ENCODE results near the gene SKIC3.

Gene SKIC3

DNA sequence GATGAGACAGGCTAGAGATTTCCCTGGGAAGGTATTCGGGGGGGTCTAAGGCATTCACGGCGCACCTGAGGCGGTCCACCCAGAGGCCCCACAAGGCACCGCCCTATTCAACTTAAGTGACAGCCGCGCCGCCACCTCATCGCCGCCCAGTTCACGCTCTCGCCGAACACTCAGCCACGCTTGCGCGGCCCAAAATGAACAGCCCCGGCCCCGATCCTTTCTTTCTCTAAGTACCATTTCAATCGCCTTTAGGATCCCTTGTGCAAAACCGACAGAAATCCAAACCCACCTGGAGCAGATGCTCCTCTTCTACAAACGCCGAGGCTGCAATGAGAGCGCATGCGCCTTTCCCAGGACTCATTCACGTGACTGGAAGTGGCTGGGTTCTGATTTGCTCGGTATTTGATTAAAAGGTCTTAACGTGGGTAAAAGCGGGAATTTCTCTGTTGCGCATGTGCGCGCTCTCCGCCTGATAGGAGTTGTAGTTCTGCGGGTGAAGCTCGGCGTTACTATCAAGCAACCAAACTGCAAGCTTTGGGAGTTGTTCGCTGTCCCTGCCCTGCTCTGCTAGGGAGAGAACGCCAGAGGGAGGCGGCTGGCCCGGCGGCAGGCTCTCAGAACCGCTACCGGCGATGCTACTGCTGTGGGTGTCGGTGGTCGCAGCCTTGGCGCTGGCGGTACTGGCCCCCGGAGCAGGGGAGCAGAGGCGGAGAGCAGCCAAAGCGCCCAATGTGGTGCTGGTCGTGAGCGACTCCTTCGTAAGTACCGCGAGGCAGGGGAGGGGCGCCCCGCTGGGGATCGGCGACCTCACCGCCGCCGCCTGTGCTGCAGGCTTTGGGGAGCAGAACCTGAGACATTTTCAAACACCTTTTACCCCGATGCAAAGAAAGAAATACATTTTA lies at the start of gene SKIC3, which contains the start of gene ARSK:
Gene SKIC3, minus strand, starts transcription at position 331 of the 902 bp plus-strand sequence. CDS start 7,827 bp downstream, outside the sequence.
Gene ARSK, plus strand, starts transcription at position 455 of the 902 bp plus-strand sequence. Its CDS starts 178 bp downstream, at position 633.
- peak; percentile 97 for DNase-seq

DNA sequence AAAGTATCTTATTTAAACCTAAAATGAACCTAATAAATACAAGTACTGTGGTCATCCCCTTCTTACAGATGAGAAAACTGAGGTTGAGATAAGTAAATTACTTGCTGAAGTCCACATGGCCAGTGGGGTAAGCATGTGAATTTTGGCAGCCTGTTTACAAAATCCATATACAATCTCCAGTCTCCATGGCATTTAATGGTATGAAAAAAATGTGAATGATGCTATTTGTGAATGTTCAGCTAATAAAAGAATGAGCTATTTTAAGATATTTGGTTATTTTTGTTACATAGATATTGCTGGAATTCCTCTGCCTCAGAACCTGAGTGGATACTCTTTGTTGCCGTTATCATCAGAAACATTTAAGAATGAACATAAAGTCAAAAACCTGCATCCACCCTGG lies 45.8 kb upstream of the SKIC3 start:
- DNase-seq = no peak

DNA sequence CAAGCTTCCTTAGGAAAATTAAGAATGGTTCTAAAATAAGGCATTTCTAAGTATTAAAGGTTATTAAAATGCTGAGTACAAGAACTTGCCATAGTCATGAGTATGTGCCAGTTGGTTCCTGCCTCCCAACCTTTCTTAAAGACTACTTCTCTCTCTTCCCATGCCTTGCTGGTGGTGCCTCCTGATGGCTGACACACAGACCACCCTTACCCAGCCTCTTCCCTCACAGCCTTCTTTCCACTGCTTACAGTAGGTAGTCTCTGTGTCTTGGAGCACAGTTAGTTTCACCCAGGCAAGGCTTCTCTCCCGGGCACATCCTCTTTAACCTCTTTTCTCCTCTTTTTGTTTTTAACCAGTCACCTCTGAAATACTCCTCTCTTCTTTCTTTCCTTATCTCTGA lies 44.5 kb upstream of the SKIC3 start:
- no peak for DNase-seq

DNA sequence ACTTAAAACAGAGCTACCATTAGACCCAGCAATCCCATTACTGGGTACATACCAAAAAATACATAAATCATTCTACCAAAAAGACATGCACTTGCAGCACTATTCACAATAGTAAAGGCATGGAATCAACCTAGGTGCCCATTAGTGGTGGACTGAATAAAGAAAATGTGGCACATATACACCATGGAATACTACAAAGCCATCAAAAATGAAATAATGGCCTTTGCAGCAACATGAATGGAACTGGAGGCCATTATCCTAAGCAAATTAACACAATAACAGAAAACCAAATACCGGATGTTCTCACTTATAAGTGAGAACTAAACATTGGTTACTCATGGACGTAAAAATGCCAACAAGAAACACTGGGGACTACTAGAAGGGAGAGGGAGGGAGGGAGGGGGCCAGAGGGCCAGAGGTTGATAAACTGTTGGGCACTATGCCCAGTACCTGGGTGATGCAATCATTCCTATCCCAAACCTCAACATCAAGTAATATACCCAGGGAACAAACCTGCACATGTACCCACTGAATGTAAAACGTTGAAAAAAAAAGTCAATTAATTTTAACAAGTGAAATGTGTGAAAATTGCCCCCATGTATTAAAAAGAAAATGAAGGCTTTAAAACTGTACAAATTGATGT lies 40.6 kb upstream of the SKIC3 start:
- DNase-seq = no peak

DNA sequence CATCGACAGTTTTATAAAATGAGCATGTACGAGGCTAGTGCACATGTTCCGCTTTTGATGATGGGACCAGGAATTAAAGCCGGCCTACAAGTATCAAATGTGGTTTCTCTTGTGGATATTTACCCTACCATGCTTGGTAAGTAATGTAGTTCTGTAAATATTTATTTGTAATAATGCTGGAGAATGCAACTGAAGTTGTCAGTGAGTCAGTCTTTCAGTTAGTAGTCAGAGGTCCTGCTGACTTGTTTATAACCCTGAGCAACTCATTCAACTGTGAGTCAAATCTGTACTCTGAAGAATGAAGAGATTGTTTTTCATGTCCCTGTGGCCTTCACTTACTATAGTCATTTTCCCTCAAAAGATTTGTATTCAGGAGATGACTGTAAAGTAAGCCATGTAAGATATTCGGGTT lies 36.7 kb upstream of the SKIC3 start:
- no peak for DNase-seq

DNA sequence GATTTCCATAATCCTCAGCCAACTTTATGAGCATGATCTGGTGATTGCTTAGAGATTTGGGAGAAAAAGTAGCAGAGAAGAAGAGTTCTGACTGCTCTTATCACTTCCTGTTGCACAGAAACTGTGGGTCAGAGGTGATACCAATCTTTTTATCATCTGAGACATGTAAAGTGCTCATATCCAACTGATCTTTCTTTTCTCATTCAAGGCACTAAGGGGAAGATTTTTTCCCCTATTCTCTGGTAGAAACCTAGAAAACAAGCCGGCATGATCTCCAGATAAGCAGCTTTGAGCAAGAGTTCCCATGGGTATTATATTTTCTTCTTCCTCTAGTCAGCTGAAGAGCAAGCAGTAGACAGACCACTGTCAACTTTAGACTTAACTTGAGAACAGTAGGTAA lies 36.1 kb upstream of the SKIC3 start:
- no peak for DNase-seq

DNA sequence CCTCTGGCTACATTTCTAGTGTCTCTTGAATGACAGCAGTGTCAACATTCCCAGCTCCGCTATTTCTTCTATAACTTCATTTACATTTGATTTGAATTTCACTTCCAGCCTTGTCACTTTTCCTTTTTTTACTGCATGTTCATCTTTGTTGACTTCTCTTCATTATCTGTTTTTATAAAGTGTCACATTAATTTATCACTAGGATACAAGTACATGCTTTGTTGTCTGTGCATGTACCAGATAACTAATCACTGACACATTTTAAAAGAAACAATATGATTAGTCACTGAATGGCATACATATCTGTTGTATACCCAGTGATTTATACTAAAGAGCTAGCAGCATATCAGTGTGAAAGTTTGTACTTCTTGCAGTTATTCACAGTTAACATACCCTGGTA lies 29.2 kb upstream of the SKIC3 start:
- no peak for DNase-seq

DNA sequence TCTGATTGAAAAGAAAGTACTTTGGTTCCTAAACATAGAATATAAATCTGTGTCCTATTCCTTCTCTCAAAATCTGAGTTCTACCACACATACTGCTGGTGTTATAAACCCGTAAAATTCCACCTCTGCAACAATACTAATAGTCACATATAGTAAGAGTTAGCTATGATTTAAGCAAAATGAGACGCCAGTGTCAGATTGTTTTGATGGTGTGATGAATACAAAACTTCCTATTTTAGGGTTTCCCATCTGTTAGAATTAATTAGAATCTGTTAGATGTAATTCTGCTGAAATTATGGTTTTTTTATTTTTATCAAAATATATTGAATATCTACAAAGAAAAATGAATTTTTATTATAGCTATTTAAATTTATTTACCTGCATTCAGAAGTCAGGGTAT lies 26.8 kb upstream of the SKIC3 start:
- DNase-seq = no peak

DNA sequence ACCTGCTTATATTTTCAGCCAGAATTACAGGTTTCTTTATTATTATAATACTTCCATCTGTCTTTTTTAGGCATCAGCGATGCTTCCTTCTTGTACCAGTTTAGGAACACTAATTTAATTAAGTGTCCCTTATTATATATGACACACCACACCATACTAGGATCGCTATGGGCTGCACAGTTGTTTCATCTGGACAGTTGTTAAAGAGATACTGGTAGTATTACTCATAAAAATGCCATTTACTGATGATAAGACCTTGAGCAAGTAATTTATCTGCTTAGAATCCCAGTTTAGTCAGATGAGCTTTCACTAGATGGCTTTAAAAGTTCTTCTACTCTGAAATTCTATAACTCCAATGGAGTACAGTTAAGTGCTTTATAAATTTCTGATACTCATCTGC lies 17.2 kb upstream of the SKIC3 start:
- no peak for DNase-seq

DNA sequence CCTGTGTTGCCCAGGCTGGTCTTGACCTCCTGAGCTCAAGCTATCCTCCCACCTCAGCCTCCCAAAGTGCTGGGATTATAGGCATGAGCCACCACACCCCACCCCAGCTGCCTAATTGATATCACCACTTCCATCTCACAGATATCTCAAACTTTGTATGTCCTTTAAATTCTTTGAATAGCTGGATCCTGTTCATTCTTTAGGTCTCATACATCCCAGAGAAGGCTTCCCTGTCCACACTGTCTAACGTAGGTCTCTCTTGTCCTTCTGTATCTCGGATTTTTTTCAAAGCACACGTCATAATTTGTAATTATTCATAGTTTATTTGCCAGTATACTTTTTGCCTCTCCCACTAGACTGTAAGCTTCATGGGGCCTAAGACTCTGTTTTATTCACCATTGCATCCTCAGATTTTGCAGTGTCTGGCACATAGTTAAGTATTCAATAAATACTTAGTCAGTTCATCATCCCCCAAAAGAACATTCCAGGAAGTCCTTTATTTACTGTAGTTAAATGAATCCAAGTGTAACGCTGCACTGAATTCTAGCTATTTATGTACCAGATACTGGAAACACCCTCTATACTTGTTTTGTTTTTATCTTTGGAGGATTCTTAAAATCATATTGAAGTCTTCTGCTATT lies 10.6 kb upstream of the SKIC3 start:
- no peak for DNase-seq

DNA sequence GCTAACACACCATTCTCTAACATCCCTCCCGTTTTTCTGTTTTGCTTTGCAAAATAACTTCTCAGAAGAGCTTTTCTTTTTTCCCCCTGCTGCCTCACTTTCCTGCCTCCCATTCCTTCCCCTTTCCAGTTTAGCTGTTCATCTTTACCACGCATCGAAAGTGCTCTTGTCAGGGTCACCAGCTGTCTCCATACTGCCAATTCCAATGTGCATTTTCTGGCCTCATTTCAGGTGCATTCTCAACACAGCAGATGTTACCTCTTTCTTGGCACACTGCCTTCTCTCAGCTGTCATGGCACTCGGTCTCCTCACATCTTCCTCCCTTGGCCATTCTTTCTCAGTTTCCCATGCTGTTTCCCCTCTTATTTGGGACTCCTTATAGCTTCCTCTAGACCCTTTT lies 9.7 kb upstream of the SKIC3 start:
- DNase-seq = no peak

DNA sequence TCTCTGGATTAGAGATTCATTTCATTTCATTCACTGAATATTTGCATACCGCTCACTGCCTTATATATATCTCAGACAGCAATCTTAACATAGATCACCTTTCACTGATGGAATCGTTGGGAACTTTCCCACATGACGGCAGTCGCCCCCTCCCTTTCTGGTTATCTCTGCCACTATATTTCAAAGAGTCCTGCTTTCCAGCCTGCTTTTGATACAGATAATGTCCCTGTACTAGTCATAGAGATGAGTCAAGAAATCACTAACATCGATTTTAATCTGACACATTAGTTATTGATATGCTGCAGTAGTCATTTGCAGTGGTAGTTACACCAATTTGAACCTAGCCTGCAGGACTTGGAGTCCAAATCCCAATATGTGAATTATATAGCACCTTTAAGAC lies 8.6 kb upstream of the SKIC3 start:
- DNase-seq = no peak

DNA sequence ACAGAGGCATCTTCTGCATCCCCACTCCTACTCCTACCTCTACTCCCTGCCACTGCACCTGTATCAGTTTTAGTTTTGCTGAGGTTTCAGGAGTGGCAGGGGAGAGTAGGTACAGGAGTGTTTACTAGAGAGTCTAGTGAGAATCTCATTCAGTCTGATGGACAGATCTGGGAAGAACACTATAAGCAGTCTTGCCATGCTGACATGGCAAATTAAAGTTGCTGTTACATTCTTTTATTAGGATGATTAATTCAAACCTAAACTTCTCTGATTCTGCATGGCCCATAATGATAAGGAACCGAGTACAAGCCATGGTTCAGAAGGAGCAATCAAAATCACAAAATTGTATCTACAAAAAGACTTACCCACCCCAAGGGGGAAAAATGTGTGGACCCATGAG lies 7.5 kb upstream of the SKIC3 start:
- DNase-seq = no peak

DNA sequence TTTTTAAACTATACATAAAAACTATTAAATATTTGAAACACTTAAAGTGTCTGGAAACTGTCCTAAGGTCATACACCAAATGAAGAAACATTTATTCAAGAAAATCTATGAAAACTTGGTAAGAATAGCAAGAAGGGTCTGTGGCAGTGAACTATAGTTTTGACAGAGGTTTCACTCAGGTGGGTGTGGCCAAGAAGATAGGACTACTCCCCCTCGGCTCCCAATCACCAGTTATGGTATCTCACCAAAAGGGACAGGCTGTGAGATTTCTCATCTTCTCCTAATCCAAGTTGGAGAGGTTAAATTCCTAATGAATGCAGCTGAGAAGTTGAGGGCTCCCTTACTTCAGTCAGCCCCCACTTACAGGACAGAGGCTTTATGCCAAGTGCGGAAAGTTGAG lies 3.1 kb upstream of the SKIC3 start:
- no peak for DNase-seq

DNA sequence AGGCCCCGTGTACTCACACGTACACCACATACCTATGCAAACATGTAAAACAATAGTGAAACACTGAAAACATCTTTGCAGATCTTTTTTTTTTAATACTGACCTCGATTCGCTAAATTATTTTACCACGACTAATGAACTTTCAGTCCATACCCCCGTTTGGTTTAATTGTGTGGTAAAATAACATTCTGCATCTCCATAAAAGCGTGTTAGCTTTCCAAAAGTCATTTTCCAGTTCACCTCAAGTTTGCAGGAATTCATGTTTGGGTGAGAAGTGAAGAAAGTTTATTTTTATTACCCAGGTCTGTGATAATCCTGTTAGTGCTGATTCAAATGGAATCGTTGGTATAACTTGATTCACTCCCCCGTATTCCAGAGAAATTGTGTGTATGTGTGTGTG lies 776 bp upstream of the SKIC3 start:
- no peak for DNase-seq

DNA sequence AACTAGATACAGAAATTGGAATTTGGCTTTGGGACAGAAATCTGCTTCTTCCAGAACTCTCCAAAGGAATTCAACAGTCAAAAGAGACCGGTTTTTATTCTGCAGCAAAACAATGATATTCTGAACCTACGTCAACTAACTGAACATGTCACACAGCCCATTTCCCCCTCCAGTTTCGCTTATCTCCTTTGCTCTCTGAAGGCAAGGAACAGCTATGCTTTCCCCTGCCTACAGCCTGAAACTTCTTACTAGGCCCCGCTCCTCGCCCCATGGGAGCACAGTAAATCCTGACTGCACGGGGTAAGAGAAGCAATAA lies 488 bp downstream of the SKIC3 start:
- no peak for DNase-seq

DNA sequence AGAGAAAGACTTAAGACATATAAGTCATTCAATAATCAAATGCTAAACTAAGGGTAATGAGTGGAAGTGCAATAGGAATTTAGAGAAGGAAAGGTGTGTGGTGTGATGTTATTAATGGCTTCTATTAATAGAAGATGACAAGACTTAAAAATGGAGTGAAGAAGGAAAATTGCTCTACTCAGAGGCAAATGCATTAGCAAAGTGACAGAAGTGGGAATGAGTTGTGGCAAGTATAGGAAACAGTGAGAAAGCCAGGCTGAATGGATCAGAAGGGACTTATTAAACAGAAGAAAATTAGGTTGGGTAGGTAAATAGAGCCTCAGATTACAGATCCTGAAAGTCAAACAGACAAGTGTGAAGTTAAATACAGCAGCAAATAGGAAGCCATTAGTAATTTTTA lies 5.7 kb downstream of the SKIC3 start:
- DNase-seq = no peak

DNA sequence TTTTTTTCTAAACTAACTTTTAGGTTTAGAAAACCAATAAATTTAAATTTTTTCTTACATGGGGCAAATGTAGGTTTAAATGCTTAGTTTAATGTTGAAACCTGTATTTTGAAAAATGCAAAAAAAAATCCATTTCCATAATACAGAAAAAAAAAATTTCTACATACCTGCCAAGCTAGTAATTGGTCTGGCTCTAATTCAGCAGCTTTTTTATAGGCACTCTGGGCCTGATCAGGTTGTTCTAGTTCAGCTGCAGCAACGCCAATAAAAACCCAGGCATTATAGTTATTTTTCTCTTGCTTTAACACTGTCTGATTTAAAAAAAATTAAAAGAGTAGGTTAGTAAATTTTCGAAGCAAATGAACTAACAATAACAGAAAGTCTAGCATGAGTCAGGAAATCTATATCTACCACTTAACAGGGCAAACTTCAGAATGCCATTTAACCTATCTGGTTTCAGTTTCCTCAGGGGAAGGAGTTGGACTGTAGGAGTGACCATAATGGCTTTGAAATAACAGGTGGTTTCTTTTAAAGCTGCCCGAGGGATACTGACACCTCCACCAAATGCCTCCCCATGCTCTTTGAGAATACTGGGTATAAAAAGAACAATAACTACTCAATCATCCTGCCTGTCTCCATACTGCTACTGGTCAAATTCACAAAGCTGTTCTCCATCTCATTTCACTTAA lies 11.6 kb downstream of the SKIC3 start:
- no peak for DNase-seq

DNA sequence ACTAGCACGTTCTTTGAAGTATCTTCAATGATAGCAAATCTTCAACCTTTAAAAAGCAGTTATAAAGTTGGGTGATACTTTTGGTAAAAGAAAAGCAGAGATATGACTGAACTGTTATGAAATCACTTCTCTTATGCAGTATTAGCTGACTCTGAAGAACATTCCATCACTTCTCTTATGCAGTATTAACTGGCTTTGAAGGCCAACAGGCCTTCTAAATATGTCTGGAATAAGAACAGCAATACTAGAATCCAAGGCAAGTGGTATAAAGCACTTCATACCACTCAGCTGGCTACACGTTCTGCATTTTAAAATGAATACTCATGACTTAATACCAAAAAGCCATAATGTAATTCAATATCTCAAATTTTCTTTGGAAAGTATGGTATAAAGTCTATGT lies 17.3 kb downstream of the SKIC3 start:
- no peak for DNase-seq

DNA sequence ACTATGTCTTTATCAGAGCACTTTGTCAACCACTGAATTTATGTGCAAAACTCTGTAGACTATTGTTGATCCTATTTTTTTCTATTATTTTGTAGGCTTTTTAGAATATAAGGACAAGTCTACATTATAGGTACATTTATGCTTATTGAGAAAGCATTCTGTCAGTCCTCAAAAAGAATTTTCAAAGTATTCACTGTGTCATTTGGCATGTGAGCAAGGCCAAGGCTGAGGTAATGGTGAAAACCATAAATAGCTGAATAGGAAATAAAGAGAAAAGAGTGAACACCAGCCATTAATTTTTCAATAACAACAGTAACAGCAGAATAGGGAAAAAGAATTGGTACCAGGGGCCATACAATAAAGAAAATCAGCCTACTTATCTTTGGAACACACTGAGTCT lies 21.0 kb downstream of the SKIC3 start:
- no peak for DNase-seq

DNA sequence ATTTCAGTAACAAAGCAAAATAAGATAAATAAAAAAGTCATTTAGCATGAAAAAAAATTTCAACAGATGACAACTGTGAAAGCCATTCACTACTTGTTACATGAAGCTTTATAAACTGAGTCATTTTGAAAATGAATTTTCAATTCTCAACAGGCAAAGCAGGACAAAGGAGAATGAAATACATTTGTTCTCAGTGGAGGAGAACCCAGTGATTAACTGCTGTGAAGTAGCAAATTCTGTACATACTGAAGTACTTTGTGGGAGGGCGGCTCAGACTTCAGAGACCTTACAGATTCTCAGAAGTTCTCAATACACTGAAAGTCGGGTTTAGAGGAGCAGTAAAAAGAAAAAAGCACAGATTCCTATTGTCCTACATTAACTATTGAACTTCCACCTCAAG lies 21.7 kb downstream of the SKIC3 start:
- DNase-seq = no peak

DNA sequence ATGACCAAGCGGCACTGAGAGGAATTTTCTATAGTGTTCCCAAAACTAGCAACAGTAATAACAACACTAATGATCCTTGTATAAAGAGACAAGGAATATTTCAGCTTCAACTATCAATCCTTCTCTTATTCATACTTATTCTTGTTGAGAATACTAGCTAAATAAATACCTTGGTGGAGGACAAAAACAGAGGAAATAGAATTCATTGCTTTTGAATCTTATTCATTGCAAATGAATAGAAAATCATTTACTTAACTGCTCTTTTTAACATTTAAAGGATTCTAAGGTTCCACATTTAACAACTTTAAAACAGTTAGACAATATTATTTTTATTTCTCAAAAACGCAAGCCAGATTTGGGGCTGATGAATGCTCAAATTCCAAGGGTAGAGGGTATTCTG lies 22.4 kb downstream of the SKIC3 start:
- DNase-seq = no peak

DNA sequence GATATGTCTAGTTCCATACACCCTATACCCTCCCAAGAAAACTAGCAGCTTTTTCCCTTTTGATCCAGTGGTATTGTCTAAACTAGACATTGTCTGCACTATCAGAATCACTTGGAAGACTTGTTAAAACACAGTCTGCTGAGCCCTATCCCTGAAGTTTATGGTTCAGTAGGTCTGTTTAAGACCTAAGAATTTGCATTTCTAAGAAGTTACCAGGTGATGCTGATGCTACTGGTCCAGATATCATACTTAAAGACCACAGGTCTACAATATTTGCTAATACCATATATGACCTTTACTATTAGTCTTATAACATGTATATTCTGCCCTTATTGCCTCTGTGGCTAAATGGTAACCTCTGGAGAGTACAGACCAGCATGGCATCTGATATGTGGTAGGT lies 23.3 kb downstream of the SKIC3 start:
- no peak for DNase-seq

DNA sequence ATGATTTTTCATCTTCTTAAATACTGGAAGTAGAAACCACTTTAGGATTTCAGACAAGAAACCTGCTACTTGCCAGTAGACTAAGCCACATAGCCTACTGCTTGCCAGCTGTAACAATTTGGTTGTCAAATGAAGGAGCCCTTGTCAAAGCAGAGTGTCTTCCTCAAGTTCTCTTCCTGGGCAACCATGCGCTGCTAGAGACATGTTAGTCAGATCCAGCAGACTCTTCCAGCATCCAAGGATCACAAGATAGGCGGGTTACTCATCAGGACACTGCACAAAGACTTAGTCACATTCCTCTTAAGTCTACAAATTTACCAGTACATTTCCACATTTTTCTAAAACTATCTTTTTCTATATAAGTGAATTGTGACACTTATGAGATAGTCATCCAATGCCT lies 24.4 kb downstream of the SKIC3 start:
- DNase-seq = no peak

Data from NCI-H748 treated with DMSO at 0.1 percent for 48 hours (cell line).